GM18907 (cell line): Measurements from ENCODE around the gene HSD3B1.

ENCODE experiments used
- ATAC-seq: cut with Tn5 transposase; IDR thresholded peaks from one replicate; pipeline ENCODE4 v1.9.1; 2021; ENCODE audit warnings: mild to moderate bottlenecking, moderate library complexity; ENCODE audit not compliant: unreplicated experiment

Gene HSD3B1

DNA sequence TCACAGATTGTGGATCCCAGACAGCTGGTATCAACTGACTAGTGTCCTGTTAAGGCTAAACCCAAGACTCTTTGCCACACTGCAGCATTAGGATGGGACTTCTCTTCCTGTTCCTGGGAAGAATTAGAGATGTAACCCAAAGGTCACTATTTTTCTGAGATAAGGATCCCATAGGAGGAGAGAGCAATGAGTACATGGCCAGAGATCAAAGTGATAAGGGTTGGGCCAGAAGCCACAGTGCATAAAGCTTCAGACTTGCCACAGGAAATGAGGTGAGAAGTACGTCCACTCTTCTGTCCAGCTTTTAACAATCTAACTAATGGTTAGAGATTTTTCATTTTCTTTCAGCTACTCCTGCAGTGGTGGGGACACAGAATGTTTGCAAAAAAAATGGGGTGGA is at the start of gene HSD3B1:
HSD3B1 (plus strand) TSS at position 270 of the 400 bp plus-strand sequence. CDS start 267 bp downstream, outside the sequence.
- ATAC-seq, result no peak

DNA sequence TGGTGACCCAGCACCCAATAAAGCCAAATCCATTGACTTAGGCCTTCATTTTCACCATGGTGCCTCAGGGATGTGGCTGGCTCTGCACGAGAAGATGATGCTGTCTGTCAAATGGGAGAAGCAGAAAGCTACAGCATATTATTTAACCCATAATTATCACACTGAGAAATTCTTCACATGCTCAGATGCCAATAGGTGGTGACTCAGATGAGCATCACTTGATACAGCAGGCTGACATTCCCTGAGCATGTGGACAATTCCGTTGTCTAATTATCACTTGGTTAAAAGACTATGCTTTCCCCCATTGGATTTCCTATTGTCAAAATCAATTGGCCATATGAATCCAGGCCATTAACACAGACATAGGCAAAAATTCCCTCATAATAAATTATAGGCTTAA is 44.0 kb upstream of the HSD3B1 start:
- ATAC-seq, result no peak

DNA sequence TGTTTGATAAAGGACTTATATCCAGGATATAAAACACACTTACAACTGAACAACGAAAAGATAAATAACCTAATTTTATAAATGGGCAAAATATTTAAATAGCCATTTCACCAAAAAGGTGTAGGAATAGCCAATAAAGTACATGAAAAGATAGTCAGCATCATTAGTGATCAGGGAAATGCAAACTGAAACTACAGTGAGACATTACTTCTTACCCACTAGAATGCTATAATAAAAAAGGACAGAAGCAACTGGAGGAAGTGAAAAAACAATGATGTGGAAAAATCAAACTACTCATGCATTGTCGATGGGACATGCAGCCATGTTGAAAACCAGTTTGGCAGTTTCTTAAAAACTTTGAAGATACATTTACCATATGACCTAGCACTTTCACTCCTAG is 43.4 kb upstream of the HSD3B1 start:
- ATAC-seq, result no peak

DNA sequence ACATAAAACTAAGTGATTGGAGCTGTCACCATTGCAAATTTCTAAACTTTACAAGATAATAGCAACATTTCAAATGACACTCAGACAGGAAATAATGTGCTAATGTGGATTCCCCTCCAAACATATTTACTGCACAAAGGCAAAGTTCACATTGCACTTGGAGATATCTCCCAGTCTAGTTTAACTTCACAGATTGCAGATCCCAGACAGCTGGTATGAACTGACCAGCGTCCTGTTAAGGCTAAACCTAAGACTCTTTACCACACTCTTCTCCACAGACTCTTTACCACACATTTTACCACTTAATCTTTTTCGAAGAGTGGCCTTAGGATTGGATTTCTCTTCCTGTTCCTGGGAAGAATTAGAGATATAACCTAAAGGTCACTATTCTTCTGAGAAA is 40.6 kb upstream of the HSD3B1 start:
- ATAC-seq, result no peak

DNA sequence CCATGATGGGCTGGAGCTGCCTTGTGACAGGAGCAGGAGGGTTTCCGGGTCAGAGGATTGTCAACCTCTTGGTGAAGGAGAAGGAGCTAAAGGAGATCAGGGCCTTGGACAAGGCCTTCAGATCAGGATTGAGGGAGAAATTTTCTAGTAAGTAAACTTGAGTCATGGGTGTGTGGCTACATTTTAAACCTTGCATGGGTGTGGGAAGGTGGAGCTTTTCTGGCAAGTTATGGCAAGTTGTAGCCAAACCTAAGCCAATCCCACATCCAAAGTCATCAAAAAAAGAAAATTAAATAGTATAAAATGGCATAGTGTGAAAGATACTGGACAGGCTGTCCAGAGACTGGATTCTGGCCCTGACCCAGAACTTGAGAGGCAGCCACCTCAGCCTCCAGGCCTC is 39.8 kb upstream of the HSD3B1 start:
- ATAC-seq, result no peak

DNA sequence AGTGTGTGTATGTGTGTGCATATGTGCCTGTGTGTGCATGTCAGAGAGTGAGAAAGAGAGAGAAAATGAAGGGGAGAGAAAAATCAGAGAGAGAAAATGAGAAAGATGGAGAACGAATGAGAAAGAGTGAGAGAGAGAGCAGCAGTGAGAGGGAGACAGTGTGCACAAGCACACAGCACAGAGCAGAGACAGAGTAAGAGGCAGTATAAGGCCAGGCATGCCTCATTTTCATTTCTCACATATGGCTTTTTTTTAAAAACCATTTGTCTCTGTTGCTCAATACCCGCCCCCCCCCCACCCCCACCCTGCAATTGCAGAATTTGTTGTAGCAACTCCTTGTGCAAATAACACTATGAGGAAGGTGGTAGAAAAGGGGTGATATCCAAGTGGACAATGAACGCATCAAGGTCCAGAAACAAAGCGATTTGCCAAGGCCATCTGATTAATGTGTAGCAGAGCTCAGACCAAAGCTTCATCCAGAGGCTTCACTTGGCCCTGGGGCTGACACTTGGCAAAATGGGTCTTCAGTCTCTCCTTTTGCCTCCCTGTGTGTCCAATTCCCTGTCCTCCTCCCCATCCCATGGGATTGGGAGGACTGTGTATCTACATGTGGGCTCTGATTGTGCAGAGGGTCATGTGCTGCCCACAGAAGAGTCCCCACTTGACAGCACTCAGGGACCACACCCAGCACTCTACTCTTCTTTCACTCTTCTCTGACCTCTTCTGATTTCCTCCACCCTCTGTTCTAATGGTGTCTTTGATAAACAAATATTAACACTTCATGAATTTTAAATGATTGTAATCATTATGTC is 38.9 kb upstream of the HSD3B1 start:
- ATAC-seq, result no peak

DNA sequence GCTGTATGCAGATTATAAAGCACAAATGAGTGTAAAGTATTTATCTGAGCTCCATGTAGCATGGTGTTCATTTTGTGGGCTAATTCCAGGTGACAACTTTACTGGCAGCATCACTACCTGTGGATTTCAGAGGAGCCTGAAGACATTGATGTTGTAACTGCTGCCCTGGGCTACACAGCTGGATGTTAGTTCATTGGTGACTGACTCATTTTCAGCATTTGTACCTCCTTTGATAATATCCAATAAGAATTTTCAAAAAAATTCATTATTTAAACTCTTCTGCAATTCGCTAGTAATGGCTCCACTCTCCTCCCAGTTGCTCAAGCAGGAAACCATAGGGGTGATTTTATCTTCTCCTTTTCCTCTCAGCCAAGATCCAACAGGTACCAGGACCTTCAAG is 37.3 kb upstream of the HSD3B1 start:
- ATAC-seq, result no peak

DNA sequence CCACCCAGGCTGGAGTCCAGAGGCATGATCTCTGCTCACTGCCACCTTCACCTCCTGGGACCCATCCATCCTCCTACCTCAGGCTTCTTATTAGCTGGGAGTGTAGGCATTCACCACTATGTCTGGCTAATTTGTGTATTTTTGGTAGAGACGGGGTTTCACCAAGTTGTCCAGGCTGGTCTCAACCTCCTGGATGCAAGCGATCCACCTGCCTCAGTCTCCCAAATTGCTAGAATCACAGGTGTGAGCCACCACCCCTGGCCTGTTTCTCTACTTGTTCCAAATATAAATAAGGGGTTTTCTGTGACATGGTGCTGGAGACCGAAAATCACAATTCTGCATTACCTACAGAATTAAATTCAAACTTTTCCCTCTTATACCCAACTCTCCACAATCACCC is 36.6 kb upstream of the HSD3B1 start:
- no peak for ATAC-seq

DNA sequence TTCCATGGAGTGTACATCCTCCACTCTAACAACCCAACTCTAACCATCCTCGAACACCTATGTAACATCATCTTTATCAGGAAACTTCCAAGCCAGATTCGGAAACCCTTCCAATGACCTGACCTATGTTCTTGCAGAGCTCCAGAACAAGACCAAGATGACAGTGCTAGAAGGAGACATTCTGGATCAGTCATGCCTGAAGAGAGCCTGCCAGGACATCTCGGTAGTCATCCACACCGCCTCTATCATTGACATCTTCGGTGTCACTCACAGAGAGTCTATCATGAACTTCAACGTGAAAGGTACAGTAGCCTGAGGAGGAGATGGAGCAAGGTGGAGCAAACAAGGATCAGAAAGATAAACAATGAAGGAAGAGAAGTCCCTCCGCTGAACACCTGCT is 36.1 kb upstream of the HSD3B1 start:
- ATAC-seq, result no peak

DNA sequence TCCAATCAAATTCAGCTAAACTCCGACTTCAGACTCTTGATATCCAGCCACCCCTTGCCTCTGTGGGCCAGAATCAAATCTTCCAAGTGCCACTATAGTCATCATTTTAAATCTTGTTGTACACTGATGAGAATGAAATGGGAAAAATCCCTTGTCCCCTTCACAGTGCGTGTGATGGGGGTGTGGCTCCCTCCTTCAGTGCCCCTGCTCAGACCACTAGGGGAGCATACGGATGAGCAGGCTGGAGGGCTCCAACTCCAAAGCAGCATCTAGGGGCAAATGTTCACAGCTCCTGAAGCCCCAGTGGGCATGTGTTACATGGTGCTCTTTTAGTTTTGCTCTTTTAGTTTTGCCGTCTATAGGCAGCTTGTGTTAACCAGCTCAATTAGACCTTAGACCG is 35.4 kb upstream of the HSD3B1 start:
- ATAC-seq, result no peak

DNA sequence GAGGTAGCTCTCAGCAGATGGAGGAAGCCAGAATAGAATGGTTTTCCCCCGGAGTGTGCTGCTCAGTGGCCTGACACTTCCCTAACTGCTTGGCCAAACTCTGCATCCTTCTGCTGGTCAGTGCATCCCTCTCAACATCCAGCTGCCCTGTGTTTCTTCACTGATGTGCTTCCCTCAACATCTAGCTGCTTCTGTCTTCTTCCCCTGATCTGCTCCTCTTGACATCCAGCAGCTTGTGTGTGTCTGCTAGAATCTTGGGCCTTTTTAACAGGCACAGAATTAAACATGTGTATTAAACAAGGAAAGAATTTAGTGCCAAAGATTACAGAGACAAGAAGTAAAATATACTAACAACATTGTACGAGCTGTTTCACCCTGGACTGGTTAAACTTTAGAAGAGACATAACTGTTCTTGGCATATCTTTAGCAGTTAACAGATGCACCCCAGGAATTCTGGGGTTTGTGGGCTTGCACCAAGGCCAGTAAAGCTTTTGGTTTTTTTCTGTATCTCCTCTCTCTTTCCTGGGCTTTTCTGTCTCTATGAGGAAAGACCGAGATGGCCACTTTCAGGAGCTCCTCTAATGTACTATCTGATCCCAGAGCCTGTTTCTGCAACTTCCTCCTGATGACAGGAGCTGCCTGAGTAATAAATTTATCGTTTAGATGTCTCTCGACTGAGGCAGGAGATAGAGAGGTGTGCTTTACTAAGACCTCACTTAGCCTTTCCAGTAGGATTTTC is 34.8 kb upstream of the HSD3B1 start:
- ATAC-seq, result no peak

DNA sequence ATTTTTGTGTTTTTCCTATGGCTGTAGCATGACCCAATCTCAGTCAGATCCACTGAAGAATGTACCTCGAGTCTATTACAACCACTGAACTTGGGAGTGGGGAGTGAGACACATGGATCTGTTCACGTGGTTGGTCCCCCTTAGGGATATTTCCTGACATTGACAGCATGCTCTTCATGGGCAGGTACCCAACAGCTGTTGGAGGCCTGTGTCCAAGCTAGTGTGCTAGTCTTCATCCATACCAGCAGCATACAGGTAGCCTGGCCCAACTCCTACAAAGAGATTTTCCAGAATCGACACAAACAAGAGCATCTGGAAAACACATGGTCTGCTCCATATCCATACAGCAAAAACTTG is 34.2 kb upstream of the HSD3B1 start:
- no peak for ATAC-seq

DNA sequence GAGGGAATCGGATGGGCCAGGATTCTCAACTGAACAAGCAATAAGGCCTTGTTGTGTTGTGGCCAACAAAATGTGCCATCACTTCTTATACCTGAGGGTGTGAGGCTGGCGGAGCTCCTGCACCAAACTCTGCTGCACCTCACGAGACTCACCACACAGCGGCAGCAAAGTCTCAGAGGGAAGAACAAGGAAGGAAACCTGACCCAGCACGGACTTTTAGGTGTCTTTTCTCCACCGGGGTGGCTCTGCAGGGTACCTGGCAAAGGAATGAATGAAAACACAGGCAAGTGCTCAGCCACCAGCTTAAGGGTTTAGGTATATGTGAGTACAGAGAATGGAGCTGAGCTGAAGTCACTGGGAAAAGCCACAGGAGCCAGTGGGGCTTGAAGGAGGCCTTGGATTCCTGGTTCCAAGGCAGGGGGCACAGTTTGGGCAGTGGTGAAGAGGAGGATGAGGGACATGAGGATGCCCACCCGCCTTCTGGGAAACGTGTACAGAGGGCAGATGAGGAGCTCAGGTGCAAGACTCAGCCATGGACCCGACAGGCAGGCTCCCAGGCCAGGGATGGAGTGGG is 31.1 kb upstream of the HSD3B1 start:
- ATAC-seq, result peak; percentile 85

DNA sequence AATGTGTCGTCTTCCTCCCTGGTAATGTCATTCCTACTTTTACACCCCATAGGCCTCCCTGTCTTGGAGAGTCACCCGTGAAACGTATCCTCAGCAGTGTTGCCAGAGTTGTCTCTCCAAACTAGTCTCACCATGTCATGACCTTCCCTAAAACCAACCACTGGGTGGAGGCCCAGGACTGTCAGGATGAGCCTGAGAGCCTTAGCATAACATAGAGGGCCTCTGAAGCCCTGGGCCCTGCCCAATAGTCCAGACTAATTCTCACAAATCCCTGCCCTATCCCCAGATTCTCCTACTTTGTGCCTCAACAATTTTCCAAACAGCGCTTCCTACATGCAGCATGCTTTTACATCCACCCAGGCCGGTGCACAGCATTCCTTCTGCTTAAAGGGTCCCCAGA is 29.3 kb upstream of the HSD3B1 start:
- no peak for ATAC-seq

DNA sequence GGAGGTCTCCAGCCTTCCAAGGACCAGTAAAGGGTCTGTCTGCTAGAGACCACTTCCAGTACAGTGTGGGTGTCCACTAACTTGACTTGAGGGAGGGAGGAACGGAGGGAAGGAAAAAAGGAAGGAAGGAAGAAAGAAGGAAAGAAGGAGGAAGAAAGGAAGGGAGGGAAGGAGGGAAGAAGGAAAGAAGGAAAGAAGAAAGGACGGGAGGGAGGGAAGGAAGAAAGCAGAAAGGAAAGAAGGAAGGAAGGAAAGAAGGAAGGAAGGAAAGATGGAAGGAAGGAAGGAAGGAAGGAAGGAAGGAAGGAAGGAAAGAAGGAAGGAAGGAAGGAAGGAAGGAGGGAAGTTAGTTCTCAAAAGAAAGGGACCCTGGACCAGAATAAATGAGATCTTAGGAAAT is 26.8 kb upstream of the HSD3B1 start:
- ATAC-seq, result no peak

DNA sequence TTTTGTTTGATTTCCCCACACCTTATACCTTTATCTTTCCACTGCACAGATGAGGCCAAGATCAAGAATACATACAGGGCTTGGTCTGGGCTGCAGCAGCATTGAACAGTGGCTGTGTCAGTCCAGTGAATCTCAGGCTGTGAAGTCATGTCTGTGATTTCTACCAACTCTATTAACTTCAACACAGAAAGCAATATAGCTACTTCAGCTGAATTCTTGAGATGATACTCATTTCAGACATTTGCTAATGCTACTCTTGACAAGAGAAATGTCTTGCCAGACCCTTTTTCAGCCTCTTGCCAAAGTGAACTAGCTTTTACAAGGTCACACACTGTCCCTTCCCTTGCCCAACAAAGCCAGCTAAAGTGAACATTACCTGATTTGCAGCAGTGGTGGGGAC is 25.1 kb upstream of the HSD3B1 start:
- no peak for ATAC-seq

DNA sequence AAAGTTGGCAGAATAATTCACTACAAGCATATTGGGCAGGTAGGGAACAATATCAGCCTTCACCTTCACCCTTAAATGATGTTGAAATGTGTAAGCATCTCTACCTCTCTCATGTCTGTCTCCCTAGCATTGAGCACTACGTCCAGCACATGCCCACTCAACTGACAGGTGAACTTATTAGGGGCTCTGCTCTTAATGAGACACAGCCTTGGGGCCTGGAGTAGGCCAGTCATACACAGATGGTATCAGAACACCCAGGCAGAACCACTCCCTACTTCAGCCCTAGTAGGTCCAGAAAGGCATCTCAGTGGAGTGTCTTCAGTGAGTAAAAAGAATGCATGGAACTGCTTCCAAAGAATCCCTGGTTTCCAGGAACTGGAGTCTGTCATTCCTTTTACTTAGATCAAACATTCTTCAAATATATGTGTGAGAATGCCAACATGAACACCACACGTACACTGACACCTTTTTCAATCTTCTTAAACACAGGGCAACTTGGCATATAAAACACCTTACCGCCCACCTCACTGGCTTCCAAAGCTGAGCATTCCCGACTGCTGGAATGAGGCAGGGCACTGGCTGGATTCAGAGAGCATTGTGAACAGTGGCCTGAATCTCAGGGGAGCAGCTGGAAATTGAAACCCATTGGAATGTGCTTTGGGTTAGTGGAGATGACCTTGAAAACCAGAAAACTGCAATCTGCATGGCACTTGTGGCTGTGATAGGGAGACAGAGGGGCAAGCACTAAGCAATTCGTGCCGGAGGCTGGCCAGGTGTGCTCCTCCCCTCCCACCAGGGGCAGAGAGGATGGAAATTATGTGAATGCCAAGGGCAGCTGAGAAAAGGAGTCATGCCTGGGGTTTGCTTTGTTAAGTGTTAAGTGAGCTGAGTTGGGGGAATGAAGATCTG is 24.2 kb upstream of the HSD3B1 start:
- no peak for ATAC-seq

DNA sequence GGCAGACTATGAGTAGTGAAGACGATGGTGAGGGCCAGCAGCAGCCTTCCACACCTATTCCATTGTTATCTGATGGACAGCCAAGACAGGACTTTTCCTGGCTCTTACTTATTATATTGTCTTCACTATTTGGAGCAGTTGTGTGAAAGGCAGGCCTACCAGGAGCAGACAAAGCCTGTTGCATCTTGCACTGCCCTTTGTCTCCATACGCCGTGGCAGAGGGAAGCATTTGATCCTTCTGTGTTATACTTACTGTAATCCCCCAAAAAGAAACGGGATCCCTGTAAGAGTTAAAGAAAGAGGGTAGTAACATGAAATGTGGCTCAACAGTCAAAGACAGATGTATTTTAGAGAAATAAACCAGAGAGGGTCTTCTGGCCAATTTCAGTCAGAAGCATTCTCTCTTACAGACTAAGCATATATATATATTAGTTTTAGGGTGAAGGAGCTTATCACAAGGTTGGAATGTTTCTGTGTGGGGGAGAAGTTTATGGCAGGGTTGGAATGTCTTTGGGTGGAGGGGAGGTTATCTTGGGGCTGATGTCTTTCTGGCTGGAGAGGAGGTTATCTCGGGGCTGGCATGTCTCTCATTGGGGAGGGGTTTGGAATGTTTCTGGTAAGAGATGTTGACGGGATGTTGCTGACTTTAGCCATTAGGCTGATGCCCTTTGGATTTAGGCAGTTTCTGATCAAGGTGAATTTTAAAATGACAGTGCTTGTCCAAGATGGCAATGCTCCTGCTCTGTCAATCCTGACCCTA is 23.4 kb upstream of the HSD3B1 start:
- ATAC-seq, result no peak

DNA sequence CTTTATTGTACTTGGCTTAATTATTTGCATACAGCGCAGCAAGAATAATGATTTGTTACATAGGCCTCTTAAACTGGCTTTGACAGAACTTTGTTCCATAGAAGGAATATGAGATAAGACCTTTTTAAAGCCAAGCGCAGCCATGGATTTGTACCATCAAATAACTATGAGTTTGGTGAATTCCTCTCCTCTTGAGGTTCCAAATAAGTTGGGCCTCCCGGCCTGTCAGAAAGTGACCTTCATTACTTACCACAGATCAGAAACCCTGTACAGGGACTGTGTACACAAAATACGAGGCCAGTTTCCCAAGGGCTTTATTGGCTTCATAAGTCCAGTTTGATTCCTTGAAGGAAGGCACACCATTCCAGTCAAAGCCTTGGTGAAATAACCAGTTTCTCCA is 21.8 kb upstream of the HSD3B1 start:
- ATAC-seq, result no peak

DNA sequence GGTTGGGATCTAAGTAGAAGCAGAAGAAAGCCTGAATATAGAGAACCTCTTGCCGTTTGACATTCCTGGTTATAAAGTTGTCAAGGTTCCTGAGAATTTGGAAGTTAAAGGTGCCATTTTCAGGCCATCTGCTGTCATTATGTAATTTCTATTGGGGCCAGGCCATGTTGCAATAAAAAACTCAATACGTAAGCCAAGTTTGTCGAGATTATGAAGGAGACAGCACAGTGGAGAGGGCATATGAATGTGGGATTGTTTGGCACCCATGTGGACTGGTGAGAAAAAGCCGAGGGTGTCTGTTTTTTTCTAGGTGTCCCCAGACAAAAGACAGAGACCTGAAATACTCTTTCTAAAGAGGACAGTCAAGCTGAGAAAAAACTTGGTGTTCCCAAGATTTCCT is 18.8 kb upstream of the HSD3B1 start:
- ATAC-seq, result no peak
